GM13977 (cell line): ENCODE measurements around the gene DTNA.

ENCODE experiments used
- DNase-seq: peaks from one replicate; pipeline ENCODE4 v3.0.0; 2012; ENCODE audit warnings: low spot score
- CTCF ChIP-seq: IDR thresholded peaks from 2 replicates; pipeline ENCODE4 v1.5.1; 2012; ENCODE audit warnings: mild to moderate bottlenecking, control low read depth; ENCODE audit not compliant: insufficient read depth; ENCODE audit errors: extremely low read depth, missing control alignments
- in situ Hi-C: fragments of 300-500 bp; cut with MboI; formaldehyde crosslinking; loops from one replicate; pipeline ENCODE4 v1.12.0; 2022; ENCODE audit warnings: low sequenced_read_pairs, low pct_unique_long_range_greater_than_20kb, mixed read lengths, inconsistent platforms; ENCODE audit not compliant: unreplicated experiment

Gene DTNA

GRCh38 chr18:34817636-34818035 is 107.5 kb downstream of the DTNA start:
- in situ Hi-C loops = no loop called here
- no peak for DNase-seq

GRCh38 chr18:34818064-34818463 is 108.0 kb downstream of the DTNA start:
- in situ Hi-C loops = no loop called here
- TF ChIP-seq CTCF = no peak
- DNase-seq = no peak

More at GRCh38 chr18:34817636-34818035, 107.5 kb downstream of the DTNA start:
- TF ChIP-seq CTCF = no peak

GRCh38 chr18:34820360-34821065 is 110.4 kb downstream of the DTNA start:
- in situ Hi-C loops = no loop called here
- DNase-seq = no peak
- no peak for TF ChIP-seq CTCF

- no peak for TF ChIP-seq CTCF
- no peak for DNase-seq
- in situ Hi-C loops = no loop called here
Observed at GRCh38 chr18:34821669-34822210, 111.6 kb downstream of the DTNA start.

GRCh38 chr18:34828093-34828492 is 118.0 kb downstream of the DTNA start:
- in situ Hi-C loops = no loop called here
- DNase-seq = no peak
- no peak for TF ChIP-seq CTCF

GRCh38 chr18:34834897-34835296 is 124.8 kb downstream of the DTNA start:
- in situ Hi-C loops = no loop called here
- no peak for TF ChIP-seq CTCF
- DNase-seq = no peak

GRCh38 chr18:34835466-34835865 is 125.4 kb downstream of the DTNA start:
- TF ChIP-seq CTCF = no peak
- in situ Hi-C loops = no loop called here
- DNase-seq = no peak
